Suprapubic skin (tissue), 4 donors: Measurements from ENCODE around the gene AP3D1. TPM values are rescaled to one million over a fixed set of nuclear protein-coding genes. Genes with fewer than 3 reads are reported as not detected.

ENCODE experiments used
- DNase-seq, 2 donors: peaks; one replicate each; pipeline ENCODE4 v3.0.0-alpha.2; 2019; ENCODE audit warnings: low spot score in 2 of 2
- H3K27ac ChIP-seq: fragments of 200-600 bp; sonication (generic); one replicate; pipeline ENCODE4 v1.5.1; 2019
- H3K27me3 ChIP-seq: fragments of 200-600 bp; sonication (generic); one replicate; pipeline ENCODE4 v1.5.1; 2019
- H3K36me3 ChIP-seq: fragments of 200-600 bp; sonication (generic); one replicate; pipeline ENCODE4 v1.5.1; 2019
- H3K4me1 ChIP-seq: fragments of 200-600 bp; sonication (generic); one replicate; pipeline ENCODE4 v1.5.1; 2019
- H3K4me3 ChIP-seq: fragments of 200-600 bp; sonication (generic); one replicate; pipeline ENCODE4 v1.5.1; 2019; ENCODE audit warnings: mild to moderate bottlenecking
- H3K9me3 ChIP-seq: fragments of 200-600 bp; sonication (generic); one replicate; pipeline ENCODE4 v1.5.1; 2019
- EP300 ChIP-seq: sonication (generic); formaldehyde crosslinking; IDR thresholded peaks from one replicate; pipeline ENCODE4 v1.6.1; 2017; ENCODE audit warnings: antibody characterized with exemption
- POLR2A ChIP-seq, 2 donors: fragments of 450-650 bp; IDR thresholded peaks; one replicate each; pipeline ENCODE4 v1.6.1; 2017; ENCODE audit warnings: antibody characterized with exemption in 2 of 2, mild to moderate bottlenecking in 2 of 2, moderate library complexity in 2 of 2
- POLR2AphosphoS5 ChIP-seq, 3 donors: sonication (generic); formaldehyde crosslinking; IDR thresholded peaks; one replicate each; pipeline ENCODE4 v1.6.1; 2017; ENCODE audit warnings: antibody characterized with exemption in 3 of 3
- WGBS: methylation state at CpG from one replicate; pipeline ENCODE4 v1.1.5; 2018; 5-methylcytosine and 5-hydroxymethylcytosine counted together
- total RNA-seq, 4 donors: library from RNA; depleted of rRNA; stranded (reverse); fragments of >200 nt; gene quantifications; one replicate each; pipeline ENCODE4 v1.1.0, GENCODE V29; 2016
- TF ChIP-seq, protein P1 (sequence below), 2 donors: fragments of 200-600 bp in 1 of 2; fragments of 450-650 bp in 1 of 2; sonication (generic) in 1 of 2; IDR thresholded peaks; one replicate each; pipeline ENCODE4 v1.5.1; 2016 to 2019; ENCODE audit warnings: antibody characterized with exemption in 2 of 2, mild to moderate bottlenecking in 1 of 2, moderate library complexity in 1 of 2

AP3D1 gene
- total RNA-seq, 4 donors from 2014 or later, result 65.4 to 99.4 (median 85.4) TPM

- TF ChIP-seq POLR2AphosphoS5 (IDR thresholded peaks at IDR 0.05) (no peak), POLR2A (IDR thresholded peaks at IDR 0.05) (no peak), EP300 (no peak)
- TF ChIP-seq, protein P1, sequence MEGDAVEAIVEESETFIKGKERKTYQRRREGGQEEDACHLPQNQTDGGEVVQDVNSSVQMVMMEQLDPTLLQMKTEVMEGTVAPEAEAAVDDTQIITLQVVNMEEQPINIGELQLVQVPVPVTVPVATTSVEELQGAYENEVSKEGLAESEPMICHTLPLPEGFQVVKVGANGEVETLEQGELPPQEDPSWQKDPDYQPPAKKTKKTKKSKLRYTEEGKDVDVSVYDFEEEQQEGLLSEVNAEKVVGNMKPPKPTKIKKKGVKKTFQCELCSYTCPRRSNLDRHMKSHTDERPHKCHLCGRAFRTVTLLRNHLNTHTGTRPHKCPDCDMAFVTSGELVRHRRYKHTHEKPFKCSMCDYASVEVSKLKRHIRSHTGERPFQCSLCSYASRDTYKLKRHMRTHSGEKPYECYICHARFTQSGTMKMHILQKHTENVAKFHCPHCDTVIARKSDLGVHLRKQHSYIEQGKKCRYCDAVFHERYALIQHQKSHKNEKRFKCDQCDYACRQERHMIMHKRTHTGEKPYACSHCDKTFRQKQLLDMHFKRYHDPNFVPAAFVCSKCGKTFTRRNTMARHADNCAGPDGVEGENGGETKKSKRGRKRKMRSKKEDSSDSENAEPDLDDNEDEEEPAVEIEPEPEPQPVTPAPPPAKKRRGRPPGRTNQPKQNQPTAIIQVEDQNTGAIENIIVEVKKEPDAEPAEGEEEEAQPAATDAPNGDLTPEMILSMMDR (IDR thresholded peaks at IDR 0.05), result no peak
- Histone ChIP-seq H3K4me1 (no peaks in the 10 kb centered on the region), H3K36me3 (peaks cover 100% of the 10 kb centered on the region), H3K9me3 (no peaks in the 10 kb centered on the region), H3K27ac (no peak overlapping the region), H3K4me3 (no peak overlapping the region), H3K27me3 (no peaks in the 10 kb centered on the region)
- no peak for DNase-seq
- WGBS, result 97% methylated on average over 25 of the region's 25 CpGs
Measured at GRCh38 chr19:2115324-2115723, 36.0 kb downstream of the AP3D1 start.

DNA sequence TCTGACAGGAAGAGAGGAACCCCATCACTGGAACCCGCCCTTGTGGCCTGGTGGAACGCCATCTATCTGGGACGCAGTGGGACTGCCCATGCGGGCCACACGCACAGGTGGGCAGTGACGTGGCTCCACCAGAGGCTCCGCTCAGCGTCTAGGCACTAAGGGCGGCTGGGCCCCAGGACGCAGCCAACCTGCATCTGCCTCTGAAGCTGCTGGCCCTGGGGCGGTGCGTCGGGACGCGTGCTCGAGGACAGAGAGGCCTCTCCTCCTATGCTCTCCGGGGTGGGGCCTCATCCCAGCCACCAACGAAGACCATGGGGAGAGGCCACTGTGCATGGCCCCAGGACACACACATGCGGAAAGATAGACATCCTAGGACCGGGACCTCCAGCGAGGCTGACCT, 36.5 kb downstream of the AP3D1 start:
- TF ChIP-seq, protein P1 (IDR thresholded peaks at IDR 0.05), result no peak
- no peak for TF ChIP-seq POLR2AphosphoS5 (IDR thresholded peaks at IDR 0.05)
- TF ChIP-seq EP300, result no peak
- TF ChIP-seq POLR2A (IDR thresholded peaks at IDR 0.05), result no peak
- no peak for DNase-seq
- WGBS, result 100% methylated on average over 1 of the region's 21 CpGs
- H3K4me1 ChIP-seq, result no peaks in the 10 kb centered on the region
- no peak overlapping the region for H3K4me3 ChIP-seq
- H3K9me3 ChIP-seq, result no peaks in the 10 kb centered on the region
- H3K27ac ChIP-seq, result no peak overlapping the region
- no peaks in the 10 kb centered on the region for H3K27me3 ChIP-seq
- peaks cover 100% of the 10 kb centered on the region for H3K36me3 ChIP-seq

DNA sequence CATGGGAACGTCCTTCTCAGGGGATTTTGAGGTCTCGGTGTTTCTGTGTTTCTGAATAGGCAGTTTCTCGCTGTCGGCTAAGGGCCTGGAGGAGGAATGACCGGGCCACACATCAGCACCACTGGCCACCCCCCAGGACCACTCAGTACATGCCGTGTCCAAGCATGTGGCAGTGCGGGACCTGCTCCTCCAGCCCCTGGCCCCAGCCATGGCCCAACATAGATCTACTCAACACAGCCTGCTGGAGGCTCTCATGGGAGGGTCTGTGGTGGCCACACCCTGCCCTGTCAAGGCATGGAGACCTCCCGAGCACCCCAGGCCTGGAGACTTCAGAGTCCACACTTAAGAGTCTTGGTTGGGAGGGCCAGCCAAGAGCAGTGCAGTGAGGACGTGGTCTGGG, 37.1 kb downstream of the AP3D1 start:
- TF ChIP-seq POLR2A (IDR thresholded peaks at IDR 0.05) (no peak), POLR2AphosphoS5 (IDR thresholded peaks at IDR 0.05) (no peak), EP300 (no peak)
- TF ChIP-seq, protein P1 (IDR thresholded peaks at IDR 0.05), result no peak
- H3K9me3 ChIP-seq, result no peaks in the 10 kb centered on the region
- 96% methylated on average over 9 of the region's 9 CpGs for WGBS
- H3K27ac ChIP-seq, result no peak overlapping the region
- no peak overlapping the region for H3K4me3 ChIP-seq
- no peaks in the 10 kb centered on the region for H3K27me3 ChIP-seq
- no peaks in the 10 kb centered on the region for H3K4me1 ChIP-seq
- peaks cover 100% of the 10 kb centered on the region for H3K36me3 ChIP-seq
- DNase-seq, result no peak

DNA sequence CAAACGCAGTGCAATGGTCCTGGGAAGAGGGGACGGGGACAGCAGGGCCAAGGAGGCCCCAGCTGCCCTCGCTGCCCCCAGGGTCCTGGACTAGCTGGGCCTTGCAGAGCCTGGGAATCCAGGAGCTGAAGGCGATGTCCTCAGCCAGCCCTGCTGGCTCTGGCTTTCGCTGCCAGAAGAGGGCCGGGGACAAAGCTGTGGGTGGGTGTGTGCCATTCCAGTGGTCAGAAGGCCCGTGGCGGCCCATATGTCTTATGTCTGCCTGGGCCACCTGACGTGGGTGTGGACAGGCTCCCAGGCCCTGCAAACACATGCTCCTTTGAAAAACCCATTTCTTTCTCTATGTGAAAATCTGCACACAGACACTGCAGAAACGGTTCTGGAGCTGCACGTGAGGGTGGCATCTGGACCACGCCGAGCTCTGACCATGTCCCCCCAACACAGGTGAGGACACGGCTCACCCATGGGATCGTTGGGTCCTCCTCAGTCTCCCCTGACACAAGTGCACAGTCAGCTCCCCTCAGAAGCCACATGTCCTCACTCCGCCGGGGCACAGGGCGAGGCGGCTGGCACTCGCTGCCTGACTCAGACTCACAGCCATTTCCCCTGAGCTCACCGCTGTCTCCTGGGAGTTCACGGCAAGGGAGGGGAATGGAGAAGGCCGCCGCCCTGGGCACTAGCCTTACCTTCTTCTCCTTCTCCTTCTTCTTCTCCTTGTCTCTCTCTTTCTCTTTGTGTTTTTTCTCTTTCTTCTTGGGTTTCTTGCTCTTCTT, 37.7 kb downstream of the AP3D1 start:
- Histone ChIP-seq H3K27me3 (no peaks in the 10 kb centered on the region), H3K4me1 (no peaks in the 10 kb centered on the region), H3K9me3 (no peaks in the 10 kb centered on the region), H3K4me3 (no peak overlapping the region), H3K36me3 (peaks cover 100% of the 10 kb centered on the region), H3K27ac (no peak overlapping the region)
- no peak for DNase-seq
- whole genome bisulfite sequencing, result 84% methylated on average over 15 of the region's 24 CpGs
- TF ChIP-seq, protein P1 (IDR thresholded peaks at IDR 0.05), result no peak
- TF ChIP-seq POLR2A (IDR thresholded peaks at IDR 0.05), result no peak
- TF ChIP-seq EP300, result no peak

DNA sequence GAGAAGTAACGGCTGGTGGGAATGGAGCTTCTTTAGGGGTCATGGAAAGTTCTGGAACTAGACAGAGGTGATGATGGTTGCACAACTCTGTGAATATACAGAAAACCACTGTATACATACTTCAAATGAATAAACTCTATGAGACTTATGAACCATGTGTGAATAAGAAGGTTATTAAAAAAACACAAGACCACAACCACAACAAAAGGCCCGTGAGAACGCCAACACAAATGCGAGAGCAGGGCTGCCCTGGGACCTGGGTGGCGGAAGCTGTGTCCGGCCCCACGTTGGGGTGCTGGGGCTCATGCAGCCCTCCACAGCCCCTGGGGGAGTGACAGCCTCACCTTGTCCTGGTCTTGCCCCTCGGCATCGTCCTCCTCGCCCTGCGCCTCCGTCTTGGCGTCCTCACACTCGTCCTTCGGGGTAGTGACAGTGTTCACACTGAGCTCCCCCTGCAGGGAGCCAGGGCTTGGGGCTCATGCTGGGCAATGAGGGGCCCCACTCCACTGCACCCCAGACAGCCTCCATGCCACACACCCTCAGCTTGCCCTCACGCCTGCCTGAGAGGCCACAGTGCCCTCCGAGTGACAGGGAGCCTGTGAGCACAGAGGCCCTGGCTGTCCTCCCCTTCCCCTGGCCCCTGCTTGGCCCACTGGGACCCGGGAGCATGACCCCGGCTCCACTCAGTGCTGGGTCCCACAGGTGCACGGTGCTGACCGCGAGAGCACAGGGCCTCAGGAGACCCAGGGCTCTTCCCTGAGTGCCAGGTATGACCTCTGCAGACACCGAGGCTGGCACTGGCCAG, 38.6 kb downstream of the AP3D1 start:
- Histone ChIP-seq H3K4me1 (no peaks in the 10 kb centered on the region), H3K27me3 (no peaks in the 10 kb centered on the region), H3K27ac (no peak overlapping the region), H3K4me3 (no peak overlapping the region), H3K36me3 (peaks cover 100% of the 10 kb centered on the region), H3K9me3 (no peaks in the 10 kb centered on the region)
- TF ChIP-seq, protein P1 (IDR thresholded peaks at IDR 0.05), result no peak
- TF ChIP-seq EP300, result no peak
- TF ChIP-seq POLR2AphosphoS5 (IDR thresholded peaks at IDR 0.05), result no peak
- no peak for TF ChIP-seq POLR2A (IDR thresholded peaks at IDR 0.05)
- WGBS, result 80% methylated on average over 11 of the region's 23 CpGs
- no peak for DNase-seq
